PC-9 (cell line): Measurements from ENCODE around the gene KCTD2. TPM values are rescaled to one million over a fixed set of nuclear protein-coding genes. Genes with fewer than 3 reads are reported as not detected.

Source experiments
- Bru-seq: library from RNA; stranded (reverse); fragments of 400-500 nt; gene quantifications from one replicate; lab custom pipeline; 2021; lab: Mats Ljungman, UMichigan
- BruChase-seq, 2 experiments: library from RNA; stranded (reverse); fragments of 400-500 nt; gene quantifications; one replicate each; lab custom pipeline; 2021; lab: Mats Ljungman, UMichigan
- BruUV-seq: library from RNA; stranded (reverse); fragments of 400-500 nt; replicated peaks from 2 replicates; lab custom pipeline; 2021; lab: Mats Ljungman, UMichigan
- CTCF ChIA-PET: fragments of 300-600 bp; sonication (Branson Sonifier 250); formaldehyde crosslinking; loops from one replicate; lab custom pipeline; 2022; ENCODE audit warnings: antibody characterized with exemption; lab: Charles Lee
- POLR2A ChIA-PET: fragments of 300-600 bp; sonication (Branson Sonifier 250); formaldehyde crosslinking; loops from one replicate; lab custom pipeline; 2022; ENCODE audit warnings: antibody characterized with exemption; ENCODE audit not compliant: unreplicated experiment; lab: Charles Lee
- DNase-seq, 2 experiments: peaks; one replicate each; pipeline versions ENCODE4 v3.0.0 to v3.0.0-alpha.2; 2015 to 2022; ENCODE audit warnings: mixed read lengths in 1 of 2
- H2AFZ ChIP-seq: fragments of 200-600 bp; sonication (generic); 2 replicates; pipeline ENCODE4 v1.8.1; 2017; ENCODE audit warnings: antibody characterized with exemption
- H3F3A ChIP-seq: fragments of 200-600 bp; sonication (generic); 2 replicates; pipeline ENCODE4 v1.8.1; 2017; ENCODE audit warnings: antibody characterized with exemption, mild to moderate bottlenecking, low read depth; ENCODE audit not compliant: insufficient read depth
- H3K27ac ChIP-seq: fragments of 200-600 bp; sonication (generic); 2 replicates; pipeline ENCODE4 v1.6.1; 2016; ENCODE audit warnings: mixed run types
- H3K27me3 ChIP-seq: fragments of 200-600 bp; sonication (generic); 2 replicates; pipeline ENCODE4 v1.6.1; 2016; ENCODE audit warnings: low read depth, mixed run types; ENCODE audit not compliant: insufficient read depth
- H3K36me3 ChIP-seq: fragments of 200-600 bp; sonication (generic); 2 replicates; pipeline ENCODE4 v1.6.1; 2016; ENCODE audit warnings: low read depth, mixed run types
- H3K4me1 ChIP-seq: fragments of 200-600 bp; sonication (generic); replicated peaks from 2 replicates; pipeline ENCODE4 v1.6.1; 2016; ENCODE audit warnings: mixed run types; ENCODE audit not compliant: insufficient read depth
- H3K4me2 ChIP-seq: fragments of 200-600 bp; sonication (generic); 2 replicates; pipeline ENCODE4 v1.6.1; 2017; ENCODE audit warnings: mixed run types
- H3K4me3 ChIP-seq: fragments of 200-600 bp; sonication (generic); 2 replicates; pipeline ENCODE4 v1.6.1; 2016; ENCODE audit warnings: mixed run types
- H3K79me2 ChIP-seq: fragments of 200-600 bp; sonication (generic); 2 replicates; pipeline ENCODE4 v1.6.1; 2017; ENCODE audit warnings: low read depth, mixed run types
- H3K9me2 ChIP-seq: fragments of 200-600 bp; sonication (generic); 2 replicates; pipeline ENCODE4 v1.8.1; 2017; ENCODE audit warnings: mild to moderate bottlenecking; ENCODE audit not compliant: insufficient read depth
- H3K9me3 ChIP-seq: fragments of 200-600 bp; sonication (generic); 2 replicates; pipeline ENCODE4 v1.8.1; 2016; ENCODE audit warnings: low read depth; ENCODE audit not compliant: insufficient read depth
- H4K20me1 ChIP-seq: fragments of 200-600 bp; sonication (generic); 2 replicates; pipeline ENCODE4 v1.8.1; 2017; ENCODE audit not compliant: insufficient read depth
- EZH2 ChIP-seq: fragments of 200-600 bp; sonication (generic); IDR thresholded peaks from 2 replicates; pipeline ENCODE4 v1.8.0; 2017; ENCODE audit warnings: antibody characterized with exemption, low read depth
- intact Hi-C: fragments of 100-400 bp; cut with micrococcal nuclease; formaldehyde crosslinking; loops from one replicate; pipeline ENCODE4 v1.10.0; 2022; ENCODE audit not compliant: unreplicated experiment
- long read RNA-seq: library from polyadenylated mRNA; stranded (forward); transcript quantifications from one replicate; pipeline ENCODE4 v2.0.0, GENCODE V29; 2022
- total RNA-seq: library from RNA; stranded (reverse); gene quantifications from 2 replicates; pipeline ENCODE4 v1.2.3, GENCODE V29; 2021
- TF ChIP-seq, protein P1 (sequence below): fragments of 200-600 bp; sonication (generic); conservative IDR thresholded peaks from 2 replicates; pipeline ENCODE4 v1.6.1; 2017; ENCODE audit warnings: mixed run types, antibody characterized with exemption, mild to moderate bottlenecking, moderate library complexity

Gene KCTD2, protein sequence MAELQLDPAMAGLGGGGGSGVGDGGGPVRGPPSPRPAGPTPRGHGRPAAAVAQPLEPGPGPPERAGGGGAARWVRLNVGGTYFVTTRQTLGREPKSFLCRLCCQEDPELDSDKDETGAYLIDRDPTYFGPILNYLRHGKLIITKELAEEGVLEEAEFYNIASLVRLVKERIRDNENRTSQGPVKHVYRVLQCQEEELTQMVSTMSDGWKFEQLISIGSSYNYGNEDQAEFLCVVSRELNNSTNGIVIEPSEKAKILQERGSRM
- total RNA-seq (18.4 and 18.6 TPM in 2 replicates), Bru-seq, nascent RNA (percentile 56 among the genes with signal in this experiment), BruChase-seq, experiment 1, labeled RNA remaining after a 2-hour chase (percentile 65 among the genes with signal in this experiment), BruChase-seq, experiment 2, labeled RNA remaining after a 6-hour chase (percentile 69 among the genes with signal in this experiment)
- long read RNA-seq, transcript KCTD2-201 (6 exons, 3,635 nt), result major isoform, 12 of 21 reads
- long read RNA-seq, partial matches to known transcripts, result 0 of 21 reads
- long read RNA-seq, other reads (novel, unspliced or antisense), result 8 of 21 reads

DNA sequence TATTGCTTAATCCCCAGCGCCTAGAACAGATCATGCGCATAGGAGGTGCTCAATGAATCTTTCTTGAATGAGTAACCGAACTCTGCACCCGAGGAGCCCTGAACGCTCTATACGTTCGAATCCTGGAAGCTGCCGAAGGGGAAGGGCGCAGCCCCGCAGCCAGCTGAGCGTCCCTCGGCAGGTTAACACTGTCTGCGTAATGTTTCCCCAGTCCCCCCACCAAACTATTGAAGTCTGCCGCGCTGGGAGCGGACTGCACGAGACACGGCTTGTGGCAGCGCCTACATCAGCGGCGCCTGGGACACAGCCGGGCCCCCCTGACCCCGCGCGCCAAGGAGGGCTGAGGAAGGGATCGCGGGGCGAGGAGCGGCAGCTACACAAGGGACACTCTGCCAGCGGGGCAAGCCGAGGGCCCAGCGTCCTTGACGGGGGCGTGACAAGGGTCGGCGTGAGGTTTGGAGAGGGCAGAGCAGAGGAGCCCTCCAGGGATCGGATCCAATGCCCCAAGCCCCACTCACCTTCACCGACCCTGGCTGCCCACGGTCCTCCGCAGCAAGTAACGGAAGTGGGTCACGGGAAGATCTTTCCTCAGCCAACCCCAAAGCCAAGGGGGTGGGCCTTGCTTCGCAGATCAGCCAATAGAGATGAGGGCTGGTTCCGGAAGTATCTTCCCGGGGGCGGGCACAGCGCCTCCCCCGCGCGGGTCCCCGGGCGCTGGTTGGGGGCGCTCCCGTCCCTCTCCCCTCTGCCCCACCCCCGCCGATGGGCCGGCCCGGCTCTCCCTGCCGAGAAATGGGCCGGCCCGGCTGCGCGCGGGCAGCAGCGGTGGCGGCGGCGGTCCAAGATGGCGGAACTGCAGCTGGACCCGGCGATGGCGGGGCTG lies at the start of gene KCTD2, which contains the start of gene ATP5PD:
Gene KCTD2 (plus strand): TSS at position 819 of the 883 bp plus-strand sequence. CDS start 26 bp downstream, at position 845.
Gene ATP5PD (minus strand): TSS at position 563 of the 883 bp plus-strand sequence. CDS start 4,319 bp downstream, outside the sequence.
- CTCF ChIA-PET, result interaction anchor here (0.6 to 0.7 kb wide), 4 partner anchors 10 to 127 kb away, joined by 3 to 6 read pairs (median 4); no protein-coding TSS in a partner anchor
- Histone ChIP-seq H3K4me1 (peaks cover 22% of the 10 kb centered on the region), H3K4me2 (peak within 1 kb of the TSS; percentile 94), H3K9me2 (no peaks in the 10 kb centered on the region), H3F3A (peaks cover 26% of the 10 kb centered on the region; the same call in 1 of the 2 replicates), H2AFZ (peak within 1 kb of the TSS; percentile 90), H3K4me3 (peak within 1 kb of the TSS; percentile 84), H4K20me1 (peaks cover 7% of the 10 kb centered on the region; the same call in 1 of the 2 replicates), H3K27ac (peak within 1 kb of the TSS; percentile 60), H3K79me2 (peaks cover 45% of the 10 kb centered on the region), H3K9me3 (no peaks in the 10 kb centered on the region), H3K36me3 (peaks cover 8% of the 10 kb centered on the region; the same call in 1 of the 2 replicates), H3K27me3 (no peaks in the 10 kb centered on the region)
- BruUV-seq, result no TSS peak
- intact Hi-C loops, result loop anchor here (2.0 to 5.0 kb wide), 2 partner anchors 50 to 84 kb away; no protein-coding TSS in a partner anchor
- DNase-seq, result peak; percentile 89 to 95
- POLR2A ChIA-PET, result interaction anchor here (0.6 kb wide), 1 partner anchor 72 kb away, joined by 5 read pairs; no protein-coding TSS in a partner anchor
- TF ChIP-seq, protein P1, sequence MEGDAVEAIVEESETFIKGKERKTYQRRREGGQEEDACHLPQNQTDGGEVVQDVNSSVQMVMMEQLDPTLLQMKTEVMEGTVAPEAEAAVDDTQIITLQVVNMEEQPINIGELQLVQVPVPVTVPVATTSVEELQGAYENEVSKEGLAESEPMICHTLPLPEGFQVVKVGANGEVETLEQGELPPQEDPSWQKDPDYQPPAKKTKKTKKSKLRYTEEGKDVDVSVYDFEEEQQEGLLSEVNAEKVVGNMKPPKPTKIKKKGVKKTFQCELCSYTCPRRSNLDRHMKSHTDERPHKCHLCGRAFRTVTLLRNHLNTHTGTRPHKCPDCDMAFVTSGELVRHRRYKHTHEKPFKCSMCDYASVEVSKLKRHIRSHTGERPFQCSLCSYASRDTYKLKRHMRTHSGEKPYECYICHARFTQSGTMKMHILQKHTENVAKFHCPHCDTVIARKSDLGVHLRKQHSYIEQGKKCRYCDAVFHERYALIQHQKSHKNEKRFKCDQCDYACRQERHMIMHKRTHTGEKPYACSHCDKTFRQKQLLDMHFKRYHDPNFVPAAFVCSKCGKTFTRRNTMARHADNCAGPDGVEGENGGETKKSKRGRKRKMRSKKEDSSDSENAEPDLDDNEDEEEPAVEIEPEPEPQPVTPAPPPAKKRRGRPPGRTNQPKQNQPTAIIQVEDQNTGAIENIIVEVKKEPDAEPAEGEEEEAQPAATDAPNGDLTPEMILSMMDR, result no peak; the same call in 1 of the 2 replicates
- TF ChIP-seq EZH2, result no peak

DNA sequence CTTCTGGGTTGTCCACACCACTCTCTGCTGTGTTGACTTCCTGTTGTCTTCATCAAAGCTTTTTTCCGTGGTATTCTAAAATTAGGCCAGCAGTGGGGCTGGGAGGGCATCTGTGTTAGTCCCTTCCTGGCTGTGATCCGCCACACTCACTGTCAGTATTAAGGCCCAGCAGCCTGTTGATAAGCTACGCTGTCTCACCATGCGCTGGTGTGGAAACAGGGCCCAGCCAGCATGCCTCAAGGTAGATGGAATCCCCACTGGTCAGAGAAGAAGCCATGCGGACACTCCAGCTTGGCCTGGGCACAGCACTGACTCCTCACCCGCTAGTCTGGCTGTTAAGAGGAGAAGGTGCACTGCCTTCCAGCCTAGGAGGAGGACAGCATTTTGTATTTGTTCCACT lies 48.2 kb upstream of the KCTD2 start:
- no TSS peak for BruUV-seq
- no peak for DNase-seq
- ChIA-PET CTCF (no interaction called here), POLR2A (no interaction called here)
- peaks cover 17% of the 10 kb centered on the region; the same call in 1 of the 2 replicates for H3F3A ChIP-seq
- no peak overlapping the region for H3K27ac ChIP-seq
- peaks cover 3% of the 10 kb centered on the region for H3K4me1 ChIP-seq
- TF ChIP-seq EZH2, result no peak
- TF ChIP-seq, protein P1, result no peak
- no peaks in the 10 kb centered on the region for H4K20me1 ChIP-seq
- no peak overlapping the region for H3K4me2 ChIP-seq
- H2AFZ ChIP-seq, result no peak overlapping the region
- H3K9me3 ChIP-seq, result no peaks in the 10 kb centered on the region
- intact Hi-C loops, result no loop called here
- H3K4me3 ChIP-seq, result no peak overlapping the region
- no peaks in the 10 kb centered on the region for H3K9me2 ChIP-seq
- H3K36me3 ChIP-seq, result no peaks in the 10 kb centered on the region
- H3K79me2 ChIP-seq, result no peaks in the 10 kb centered on the region
- no peaks in the 10 kb centered on the region for H3K27me3 ChIP-seq
